Pons (tissue), 1 donor: ENCODE results near the gene TMA7.
"Not testable (repeated sequence)": the region's sequence is repeated elsewhere in the genome, so short reads cannot be mapped to it uniquely, and the experiment has no call there.

Experiments used
- DNase-seq: peaks from one replicate; pipeline ENCODE4 v3.0.0-alpha.2; 2016; ENCODE audit warnings: low spot score

Gene TMA7

DNA sequence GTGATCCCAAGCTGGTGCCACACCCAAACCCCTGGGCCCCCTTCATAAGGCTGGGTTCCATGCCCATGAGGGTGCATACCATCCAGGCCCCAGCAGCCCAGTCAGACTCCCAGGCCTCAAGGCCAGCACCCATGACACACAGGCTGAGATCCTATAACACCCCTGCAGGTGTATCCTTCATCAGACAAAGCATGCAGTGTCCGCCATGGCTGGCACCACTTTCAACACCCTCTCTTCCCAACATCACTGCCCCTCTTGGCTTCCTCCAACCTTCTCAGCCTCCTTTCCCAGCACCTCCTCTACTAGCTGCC lies 3.6 kb upstream of the TMA7 start:
- no peak for DNase-seq

DNA sequence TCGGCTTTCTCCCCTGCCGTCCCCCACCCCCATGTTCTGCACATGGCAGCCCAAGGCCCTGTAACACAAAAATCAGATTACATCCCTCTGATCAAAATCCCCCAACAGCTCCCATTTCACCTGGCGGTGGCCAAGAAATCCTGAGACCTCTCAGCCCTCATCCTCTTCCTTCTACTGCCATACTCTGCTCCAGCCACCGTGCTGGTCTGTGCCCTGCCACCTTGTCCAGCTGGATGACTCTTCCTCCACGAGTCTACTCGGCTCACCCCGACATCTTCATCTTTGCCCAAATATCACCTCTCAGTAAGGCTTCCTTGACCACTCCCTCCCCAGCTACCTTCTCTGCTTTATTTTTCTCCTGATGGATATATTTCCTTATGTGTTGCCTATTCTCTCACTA lies 3.2 kb upstream of the TMA7 start:
- DNase-seq = no peak

DNA sequence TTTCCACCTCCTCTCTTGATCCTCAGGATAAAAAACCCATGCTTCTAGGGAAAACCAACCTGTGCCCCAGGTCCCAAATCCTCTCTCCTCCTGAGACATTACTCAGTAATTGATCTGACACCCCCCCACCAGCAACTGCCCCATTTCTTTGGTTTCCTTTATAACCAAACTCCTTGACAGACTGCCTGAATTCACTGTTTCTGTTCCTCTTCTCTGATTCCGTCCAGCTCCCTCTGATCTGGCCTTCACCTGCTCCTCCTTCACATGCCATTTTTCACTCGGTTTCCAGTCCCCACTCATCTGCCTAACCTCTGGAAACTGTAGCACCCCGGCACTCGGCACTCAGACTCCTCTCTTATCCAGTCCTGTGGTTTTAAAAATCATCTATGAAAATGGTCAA lies 2.2 kb upstream of the TMA7 start:
- no peak for DNase-seq

DNA sequence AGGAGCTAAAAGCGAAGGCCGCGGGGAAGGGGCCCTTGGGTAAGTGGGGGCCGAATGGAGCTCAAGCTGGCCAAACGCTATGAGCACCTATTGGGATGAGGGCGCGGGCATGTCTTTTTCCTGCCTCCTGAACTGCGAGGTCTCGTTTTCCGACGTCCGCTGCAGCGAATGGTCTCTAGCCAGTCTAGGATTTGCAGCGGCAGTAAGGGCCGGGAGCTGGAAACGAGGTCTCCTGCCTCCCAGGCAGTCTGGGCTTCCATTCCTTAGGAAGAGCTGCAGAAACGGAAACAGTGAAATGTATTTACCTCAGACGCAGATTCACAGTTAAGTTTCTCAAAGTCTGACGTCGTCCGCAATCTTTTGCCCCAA lies 517 bp downstream of the TMA7 start:
- no peak for DNase-seq

DNA sequence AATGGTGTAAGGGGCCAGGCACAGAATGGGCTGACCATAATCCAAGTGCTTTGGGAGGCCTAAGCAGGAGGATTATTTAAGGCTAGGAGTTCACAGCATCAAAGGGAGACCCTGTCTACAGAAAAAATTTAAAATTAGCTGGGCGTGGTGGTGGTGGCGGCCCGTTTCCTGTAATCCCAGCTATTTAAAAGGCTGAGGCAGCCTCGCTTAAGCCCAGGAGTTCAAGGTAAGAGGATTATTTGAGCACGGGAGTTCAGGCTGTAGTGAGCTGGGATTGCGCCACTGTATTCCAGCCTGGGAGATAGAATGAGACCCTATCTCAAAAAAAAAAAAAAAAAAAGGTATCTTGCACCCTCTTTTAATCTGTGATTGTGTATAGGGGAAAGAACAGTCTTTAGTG lies 1.9 kb downstream of the TMA7 start:
- DNase-seq = no peak

DNA sequence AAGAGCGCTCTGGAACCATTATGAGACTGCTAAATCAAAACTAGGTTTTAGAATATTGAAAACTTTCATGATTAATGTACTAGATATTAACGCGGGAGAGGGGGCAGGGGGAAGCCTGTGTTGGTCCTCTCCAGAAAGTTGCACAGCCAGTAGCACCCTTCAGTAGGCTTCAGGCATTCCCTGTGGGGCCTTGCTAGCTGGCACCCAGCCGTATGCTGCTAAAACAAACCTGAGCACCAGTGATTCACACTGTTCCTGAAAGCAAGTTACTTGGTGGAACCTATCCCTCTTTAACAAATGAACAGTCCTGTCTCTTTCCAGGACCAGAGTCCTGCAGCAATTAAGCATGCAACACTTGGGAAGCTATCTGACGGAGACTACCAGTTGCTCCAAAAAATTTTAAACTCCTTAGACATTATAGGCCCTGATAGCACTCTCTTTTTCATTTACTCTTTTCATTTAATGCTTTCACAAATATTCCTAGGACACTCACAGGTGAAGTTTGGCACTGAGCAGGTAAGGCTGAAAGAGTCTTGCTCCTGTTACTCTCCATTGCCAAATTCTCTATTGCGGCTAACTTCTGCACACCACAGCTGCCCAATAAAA lies 5.3 kb downstream of the TMA7 start:
- no peak for DNase-seq

DNA sequence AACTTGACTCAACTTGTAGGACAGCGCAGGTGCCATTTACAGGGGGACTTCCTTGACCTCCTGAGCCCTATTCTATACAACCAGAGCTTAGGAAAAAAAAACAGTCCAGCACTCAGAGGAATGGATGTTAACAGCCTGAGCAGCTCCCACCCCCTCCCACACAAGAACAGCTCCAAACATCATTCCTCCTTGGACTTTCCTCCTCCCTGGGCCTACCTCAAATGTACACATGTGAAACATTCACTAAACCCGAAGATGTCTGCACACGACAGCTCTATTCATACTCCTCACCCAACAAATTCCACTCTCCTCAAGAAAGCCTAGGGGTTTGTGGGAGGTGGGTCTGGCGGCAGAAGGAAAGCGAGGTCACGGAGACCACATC lies 6.0 kb downstream of the TMA7 start:
- DNase-seq = no peak

DNA sequence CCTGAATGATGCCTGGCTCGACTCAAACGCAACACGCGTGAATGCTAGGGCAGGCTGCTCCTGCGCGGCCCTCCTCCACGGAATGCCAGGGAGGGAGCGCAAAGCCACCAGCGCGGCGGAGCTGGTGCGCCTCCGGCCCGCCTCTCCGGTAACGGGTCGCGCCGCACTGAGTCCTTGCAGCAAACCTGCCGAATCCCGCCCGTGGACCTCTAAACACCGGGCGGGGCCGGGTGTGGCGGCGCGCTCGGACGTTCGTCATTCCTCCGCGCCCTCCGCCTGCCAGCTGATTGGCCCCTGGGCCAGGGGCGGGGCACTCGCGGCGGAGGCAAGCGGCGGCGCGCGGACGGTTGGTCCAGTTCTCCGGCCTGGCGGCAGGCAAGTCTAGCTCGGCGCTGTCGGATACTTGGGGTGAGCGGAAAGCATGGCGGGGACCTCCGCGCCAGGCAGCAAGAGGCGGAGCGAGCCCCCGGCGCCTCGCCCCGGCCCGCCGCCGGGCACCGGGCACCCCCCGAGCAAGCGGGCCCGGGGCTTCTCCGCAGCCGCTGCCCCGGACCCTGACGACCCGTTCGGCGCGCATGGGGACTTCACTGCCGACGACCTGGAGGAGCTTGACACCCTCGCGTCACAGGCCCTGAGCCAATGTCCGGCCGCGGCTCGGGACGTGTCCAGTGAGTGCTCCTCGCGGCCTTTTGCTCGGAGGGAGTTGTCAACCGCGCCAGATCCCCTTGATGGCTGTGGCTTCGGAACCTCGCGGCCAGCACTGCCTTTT lies 6.6 kb downstream of the TMA7 start, which contains the start of gene ATRIP:
Gene ATRIP, plus strand, starts transcription at position 313 of the 769 bp plus-strand sequence. Its CDS starts 109 bp downstream, at position 422.
- peak; percentile 78 for DNase-seq

DNA sequence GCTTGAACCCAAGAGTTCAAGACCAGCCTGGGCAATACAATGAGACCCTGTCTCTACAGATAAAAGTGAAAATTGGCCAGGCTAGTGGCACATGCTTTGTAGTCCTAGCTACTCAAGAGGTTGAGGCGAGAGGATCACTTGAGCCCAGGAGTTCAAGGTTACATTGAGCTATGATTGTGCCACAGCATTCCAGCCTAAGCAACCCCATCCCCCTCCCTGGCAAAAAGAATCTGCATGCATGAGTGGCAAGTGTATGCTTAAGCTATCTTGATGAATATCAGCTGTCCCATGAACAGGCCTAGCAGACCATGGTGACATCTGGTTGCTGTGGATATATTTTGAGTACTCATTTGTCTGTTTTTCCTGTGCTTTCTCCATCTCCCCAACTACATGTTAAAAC lies 11.2 kb downstream of the TMA7 start:
- no peak for DNase-seq

DNA sequence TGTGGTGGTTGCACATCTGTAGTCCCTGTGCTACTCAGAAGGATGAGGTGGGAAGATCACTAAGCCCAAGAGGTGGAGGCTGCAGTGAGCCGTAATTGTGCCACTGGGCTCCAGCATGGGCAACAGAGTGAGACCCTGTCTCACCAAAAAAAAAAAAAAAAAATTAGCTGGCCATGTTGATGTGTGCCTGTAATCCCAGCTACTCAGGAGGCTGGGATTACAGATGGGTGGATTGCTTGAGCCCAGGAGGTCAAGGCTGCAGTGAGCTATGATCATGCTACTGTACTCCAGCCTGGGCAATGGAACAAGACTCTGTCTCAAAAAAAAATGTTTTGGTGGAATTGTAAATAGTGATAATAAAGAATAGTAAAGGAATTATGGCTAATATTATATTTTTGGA lies 16.4 kb downstream of the TMA7 start:
- no peak for DNase-seq

DNA sequence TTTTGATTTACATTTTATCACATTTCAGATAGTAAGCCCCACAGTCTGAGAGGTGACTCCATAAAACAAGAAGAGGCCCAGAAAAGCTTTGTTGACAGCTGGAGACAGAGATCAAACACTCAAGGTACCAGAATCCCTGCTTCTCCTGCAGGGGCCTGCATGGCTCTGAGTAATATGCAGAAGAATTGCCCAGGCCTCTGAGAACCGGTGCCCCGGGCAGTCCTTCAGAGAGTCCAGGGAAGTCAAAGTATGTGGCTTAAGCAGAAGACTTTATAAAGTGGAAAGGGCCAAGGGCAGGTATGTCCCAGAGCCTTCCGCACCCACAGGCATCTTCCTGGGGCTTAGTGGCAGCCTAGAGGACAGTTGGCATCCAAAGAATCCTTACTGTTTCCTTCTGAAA lies 19.3 kb downstream of the TMA7 start:
- no peak for DNase-seq

DNA sequence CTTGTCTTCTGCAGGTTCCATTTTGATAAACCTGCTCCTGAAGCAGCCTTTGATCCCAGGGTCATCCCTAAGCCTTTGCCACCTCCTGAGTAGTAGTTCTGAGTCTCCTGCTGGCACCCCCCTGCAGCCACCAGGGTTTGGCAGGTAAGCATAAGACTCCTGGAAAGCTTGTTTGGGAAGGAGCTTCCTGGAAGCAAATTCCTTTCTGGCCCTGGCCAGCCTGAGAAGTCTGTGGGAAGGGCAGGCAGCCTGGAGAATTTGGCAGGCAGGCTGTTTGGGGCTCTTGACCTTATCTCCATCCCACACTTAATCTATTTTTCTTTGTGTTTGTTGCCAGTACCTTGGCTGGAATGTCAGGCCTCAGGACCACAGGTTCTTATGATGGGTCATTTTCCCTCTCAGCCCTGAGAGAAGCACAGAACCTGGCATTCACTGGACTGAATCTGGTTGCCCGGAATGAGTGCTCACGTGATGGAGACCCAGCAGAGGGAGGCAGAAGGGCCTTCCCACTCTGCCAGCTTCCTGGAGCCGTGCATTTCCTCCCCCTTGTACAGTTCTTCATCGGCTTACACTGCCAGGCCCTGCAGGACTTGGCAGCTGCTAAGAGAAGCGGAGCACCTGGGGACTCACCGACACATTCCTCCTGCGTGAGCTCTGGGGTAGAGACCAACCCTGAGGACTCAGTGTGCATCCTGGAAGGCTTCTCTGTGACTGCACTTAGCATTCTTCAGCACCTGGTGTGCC lies 19.9 kb downstream of the TMA7 start:
- no peak for DNase-seq

DNA sequence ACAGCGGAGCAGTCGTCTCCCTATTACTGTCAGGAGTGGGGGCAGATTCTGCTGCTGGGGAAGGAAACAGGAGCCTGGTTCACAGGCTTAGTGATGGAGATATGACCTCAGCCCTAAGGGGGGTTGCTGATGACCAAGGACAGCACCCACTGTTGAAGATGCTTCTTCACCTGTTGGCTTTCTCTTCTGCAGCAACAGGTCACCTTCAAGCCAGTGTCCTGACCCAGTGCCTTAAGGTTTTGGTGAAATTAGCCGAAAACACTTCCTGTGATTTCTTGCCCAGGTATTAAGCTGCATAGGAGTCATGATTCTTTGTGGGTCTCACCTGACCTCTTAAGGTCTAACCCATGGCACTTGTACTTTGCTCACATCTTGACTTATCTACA lies 20.5 kb downstream of the TMA7 start:
- no peak for DNase-seq

DNA sequence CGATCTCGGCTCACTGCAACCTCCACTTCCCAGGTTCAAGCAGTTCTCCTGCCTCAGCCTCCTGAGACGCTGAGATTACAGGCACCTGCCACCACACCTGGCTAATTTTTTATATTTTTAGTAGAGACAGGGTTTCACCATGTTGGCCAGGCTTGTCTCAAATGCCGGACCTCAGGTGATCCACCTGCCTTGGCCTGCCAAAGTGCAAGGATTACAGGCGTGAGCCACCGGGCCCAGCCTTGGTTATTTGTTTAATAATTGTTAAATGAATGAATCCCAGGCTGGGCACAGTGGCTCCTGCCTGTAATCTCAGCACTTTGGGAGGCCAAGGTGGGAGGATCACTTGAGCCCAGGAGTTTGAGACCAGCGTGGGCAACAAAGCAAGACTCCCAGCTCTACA lies 21.7 kb downstream of the TMA7 start:
- not testable (repeated sequence) for DNase-seq

DNA sequence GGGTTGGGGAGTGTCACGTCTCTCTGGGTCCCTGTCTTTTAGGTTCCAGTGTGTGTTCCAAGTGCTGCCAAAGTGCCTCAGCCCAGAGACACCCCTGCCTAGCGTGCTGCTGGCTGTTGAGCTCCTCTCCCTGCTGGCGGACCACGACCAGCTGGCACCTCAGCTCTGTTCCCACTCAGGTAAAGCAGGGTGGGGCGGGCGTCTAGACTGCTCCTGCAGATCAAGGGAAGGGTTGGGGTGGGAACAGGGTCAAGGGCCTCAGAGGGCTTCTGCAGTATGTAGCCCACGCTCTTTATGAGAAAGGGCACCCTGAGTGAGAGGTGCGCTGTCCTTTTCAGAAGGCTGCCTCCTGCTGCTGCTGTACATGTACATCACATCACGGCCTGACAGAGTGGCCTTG lies 23.6 kb downstream of the TMA7 start:
- DNase-seq = no peak

DNA sequence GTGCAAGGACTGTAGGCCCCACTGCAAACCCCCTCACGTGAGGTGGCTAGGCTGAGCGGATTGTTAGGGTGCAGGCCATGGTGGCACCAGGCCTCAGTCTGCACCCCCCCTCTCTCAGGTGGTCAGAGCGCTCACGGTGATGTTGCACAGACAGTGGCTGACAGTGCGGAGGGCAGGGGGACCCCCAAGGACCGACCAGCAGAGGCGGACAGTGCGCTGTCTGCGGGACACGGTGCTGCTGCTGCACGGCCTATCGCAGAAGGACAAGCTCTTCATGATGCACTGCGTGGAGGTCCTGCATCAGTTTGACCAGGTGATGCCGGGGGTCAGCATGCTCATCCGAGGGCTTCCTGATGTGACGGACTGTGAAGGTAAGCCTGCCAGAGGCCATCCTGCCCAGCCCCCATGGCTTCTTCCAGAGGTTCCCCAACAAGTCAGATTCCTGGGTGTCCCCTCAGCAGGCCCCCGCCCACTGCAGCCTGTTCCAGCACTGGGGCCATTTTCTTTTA lies 24.7 kb downstream of the TMA7 start:
- DNase-seq = no peak

DNA sequence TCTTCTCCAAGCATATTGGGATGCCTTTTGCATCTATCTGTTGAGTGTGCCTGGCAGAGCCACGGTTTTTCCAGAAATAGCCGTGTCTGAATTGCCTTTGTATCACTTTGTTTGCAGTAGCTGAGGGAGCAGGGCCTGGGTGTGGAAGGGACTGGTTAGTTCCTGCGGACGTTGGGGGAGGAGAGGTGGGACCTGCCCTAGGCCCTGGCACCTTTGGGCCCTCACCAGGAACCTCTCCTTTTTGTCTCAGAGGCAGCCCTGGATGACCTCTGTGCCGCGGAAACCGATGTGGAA lies 25.1 kb downstream of the TMA7 start:
- DNase-seq = no peak

DNA sequence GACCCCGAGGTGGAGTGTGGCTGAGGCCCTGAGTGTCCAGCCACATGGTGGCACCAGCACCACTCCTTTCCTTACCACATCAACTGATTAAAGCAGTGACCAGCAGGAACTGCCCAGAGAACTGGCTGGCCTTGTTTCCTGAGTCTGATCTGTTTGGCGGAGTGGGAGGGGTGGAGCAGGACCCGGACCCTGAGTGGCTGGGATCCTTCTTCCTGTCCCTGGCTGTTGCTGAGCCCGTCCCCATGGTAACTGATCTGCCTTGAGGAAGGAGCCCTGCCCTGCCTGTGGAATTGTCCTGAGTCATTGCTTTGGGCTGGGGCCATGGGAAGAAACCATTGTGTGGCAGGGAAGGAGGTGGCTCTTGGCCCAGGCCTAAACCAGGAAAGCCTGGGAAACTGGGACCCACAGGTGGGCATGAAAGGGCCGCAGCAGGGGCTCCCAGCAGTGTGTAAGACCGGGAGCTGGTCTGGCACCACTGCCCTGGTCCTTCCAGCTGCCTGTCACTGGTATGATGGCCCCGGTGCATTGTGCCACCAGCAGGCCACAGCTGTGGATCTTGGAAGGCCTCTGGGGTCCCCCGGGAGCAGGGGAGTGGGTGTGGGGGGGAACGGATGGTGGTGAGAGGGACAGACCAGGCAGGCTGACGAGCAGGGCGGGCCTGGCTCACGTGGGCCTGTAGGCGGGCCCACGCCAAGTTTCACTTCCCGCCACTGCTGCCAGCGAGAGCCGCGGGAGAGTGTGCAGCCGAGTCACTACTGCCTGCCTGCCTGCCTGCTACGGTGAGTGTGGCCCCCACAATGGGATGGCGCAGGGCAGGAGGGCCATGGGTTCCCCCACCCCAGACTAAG lies 25.7 kb downstream of the TMA7 start:
- peak; percentile 100 for DNase-seq

DNA sequence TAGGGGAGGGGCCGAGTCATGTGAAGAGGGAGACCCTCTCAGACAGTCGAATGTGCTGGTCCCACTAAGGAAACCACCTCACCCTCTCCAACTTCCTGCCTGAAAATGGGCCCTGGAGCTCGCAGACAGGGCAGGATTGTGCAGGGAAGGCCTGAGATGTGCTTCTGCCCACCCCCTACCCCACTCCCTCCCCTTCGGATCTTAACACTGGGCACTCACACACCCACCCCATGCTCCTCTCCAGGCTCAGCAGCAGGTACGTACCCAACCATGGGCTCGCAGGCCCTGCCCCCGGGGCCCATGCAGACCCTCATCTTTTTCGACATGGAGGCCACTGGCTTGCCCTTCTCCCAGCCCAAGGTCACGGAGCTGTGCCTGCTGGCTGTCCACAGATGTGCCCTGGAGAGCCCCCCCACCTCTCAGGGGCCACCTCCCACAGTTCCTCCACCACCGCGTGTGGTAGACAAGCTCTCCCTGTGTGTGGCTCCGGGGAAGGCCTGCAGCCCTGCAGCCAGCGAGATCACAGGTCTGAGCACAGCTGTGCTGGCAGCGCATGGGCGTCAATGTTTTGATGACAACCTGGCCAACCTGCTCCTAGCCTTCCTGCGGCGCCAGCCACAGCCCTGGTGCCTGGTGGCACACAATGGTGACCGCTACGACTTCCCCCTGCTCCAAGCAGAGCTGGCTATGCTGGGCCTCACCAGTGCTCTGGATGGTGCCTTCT lies 26.5 kb downstream of the TMA7 start:
- no peak for DNase-seq

DNA sequence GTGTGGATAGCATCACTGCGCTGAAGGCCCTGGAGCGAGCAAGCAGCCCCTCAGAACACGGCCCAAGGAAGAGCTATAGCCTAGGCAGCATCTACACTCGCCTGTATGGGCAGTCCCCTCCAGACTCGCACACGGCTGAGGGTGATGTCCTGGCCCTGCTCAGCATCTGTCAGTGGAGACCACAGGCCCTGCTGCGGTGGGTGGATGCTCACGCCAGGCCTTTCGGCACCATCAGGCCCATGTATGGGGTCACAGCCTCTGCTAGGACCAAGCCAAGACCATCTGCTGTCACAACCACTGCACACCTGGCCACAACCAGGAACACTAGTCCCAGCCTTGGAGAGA lies 27.0 kb downstream of the TMA7 start:
- no peak for DNase-seq

DNA sequence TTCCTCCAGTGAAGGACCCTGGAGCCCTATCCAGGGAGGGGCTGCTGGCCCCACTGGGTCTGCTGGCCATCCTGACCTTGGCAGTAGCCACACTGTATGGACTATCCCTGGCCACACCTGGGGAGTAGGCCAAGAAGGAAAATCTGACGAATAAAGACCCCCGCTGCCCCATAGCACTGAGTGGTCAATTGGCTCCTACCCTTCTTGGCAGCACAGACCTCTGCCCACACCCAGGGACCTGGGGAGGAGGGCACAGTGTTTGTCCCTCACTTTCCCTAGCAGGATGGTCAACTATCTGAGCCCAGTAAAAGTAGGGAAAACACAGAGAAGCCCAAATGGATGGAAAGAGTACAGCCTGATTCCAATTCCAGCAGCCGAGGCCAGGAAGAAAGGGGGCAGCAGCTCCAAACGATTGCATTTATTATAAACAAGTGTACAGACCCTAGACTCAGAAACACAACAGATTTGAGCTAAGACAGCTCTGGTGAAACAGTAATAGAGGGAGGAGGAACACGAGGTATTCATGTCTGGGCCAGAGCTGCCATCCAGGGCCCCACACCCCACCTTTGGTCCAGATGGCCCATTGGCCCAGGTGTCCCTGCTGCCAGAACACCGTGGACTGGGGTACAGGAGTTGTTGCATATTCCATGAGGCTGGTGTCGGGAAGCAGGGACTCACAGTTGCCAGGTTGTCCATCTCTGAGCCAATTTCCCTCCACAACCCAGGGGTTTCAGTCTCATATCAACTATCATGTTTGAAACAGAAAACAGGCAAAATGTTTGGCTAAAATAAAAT lies 27.6 kb downstream of the TMA7 start:
- no peak for DNase-seq
